ENCODE results near the gene RPP14.

RPP14 gene

DNA sequence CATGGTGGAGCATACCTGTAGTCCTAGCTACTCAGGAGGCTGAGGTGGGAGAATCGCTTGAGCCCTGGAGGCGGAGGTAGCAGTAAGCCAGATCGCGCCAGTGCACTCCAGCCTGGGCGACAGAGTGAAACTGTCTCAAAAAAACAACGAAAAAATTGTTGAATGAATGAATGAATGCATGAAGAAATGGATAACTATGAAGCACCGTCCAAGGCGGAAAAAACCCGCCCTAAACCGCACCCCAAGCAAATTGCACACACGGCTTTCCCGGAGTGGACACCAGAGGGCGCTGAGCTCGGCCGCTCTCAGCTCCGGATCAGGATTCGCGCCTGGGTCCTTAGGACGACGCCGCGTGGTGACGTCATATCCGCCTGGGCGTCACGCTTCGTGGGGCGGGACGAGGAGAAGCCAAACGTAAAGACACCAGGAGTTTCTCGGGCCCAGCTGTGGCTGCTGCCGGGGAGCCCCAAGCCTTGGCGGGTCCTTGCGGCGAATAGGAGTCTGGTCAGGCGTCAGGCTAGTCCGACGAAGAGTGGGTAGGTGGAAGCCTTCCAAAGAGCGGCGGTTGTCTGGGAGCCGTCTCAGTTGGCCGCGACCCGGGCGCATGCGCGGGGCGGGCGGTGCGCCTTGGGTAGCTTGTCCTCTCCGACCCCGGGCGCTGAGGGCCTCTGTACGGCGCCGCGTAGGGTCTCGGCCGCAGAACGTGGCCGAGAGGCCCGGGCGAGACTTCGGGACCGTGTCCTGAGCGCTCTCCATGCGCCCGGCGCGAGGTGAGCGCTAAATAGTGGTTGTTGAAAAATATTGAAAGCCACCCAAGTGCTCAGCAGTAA, at the start of gene RPP14, which contains the start of gene HTD2 (continued):
- TF ChIP-seq, protein P1, sequence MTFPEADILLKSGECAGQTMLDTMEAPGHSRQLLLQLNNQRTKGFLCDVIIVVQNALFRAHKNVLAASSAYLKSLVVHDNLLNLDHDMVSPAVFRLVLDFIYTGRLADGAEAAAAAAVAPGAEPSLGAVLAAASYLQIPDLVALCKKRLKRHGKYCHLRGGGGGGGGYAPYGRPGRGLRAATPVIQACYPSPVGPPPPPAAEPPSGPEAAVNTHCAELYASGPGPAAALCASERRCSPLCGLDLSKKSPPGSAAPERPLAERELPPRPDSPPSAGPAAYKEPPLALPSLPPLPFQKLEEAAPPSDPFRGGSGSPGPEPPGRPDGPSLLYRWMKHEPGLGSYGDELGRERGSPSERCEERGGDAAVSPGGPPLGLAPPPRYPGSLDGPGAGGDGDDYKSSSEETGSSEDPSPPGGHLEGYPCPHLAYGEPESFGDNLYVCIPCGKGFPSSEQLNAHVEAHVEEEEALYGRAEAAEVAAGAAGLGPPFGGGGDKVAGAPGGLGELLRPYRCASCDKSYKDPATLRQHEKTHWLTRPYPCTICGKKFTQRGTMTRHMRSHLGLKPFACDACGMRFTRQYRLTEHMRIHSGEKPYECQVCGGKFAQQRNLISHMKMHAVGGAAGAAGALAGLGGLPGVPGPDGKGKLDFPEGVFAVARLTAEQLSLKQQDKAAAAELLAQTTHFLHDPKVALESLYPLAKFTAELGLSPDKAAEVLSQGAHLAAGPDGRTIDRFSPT (tag by site-specific recombination; IDR thresholded peaks at IDR 0.05), result no peak
- TF ChIP-seq KLF10 (tag by site-specific recombination; IDR thresholded peaks at IDR 0.05) (no peak), ZNF302 (tag by site-specific recombination; IDR thresholded peaks at IDR 0.05; ENCODE audit: low read depth) (no peak), ZNF169 (tag by site-specific recombination; IDR thresholded peaks at IDR 0.05) (no peak), ZNF391 (tag by site-specific recombination; IDR thresholded peaks at IDR 0.05; ENCODE audit: borderline replicate concordance, low read depth) (no peak; the same call in 1 of the 2 replicates), KLF1 (tag by site-specific recombination; IDR thresholded peaks at IDR 0.05) (peak; percentile 52; the same call in 1 of the 2 replicates), KLF7 (tag by site-specific recombination; IDR thresholded peaks at IDR 0.05; ENCODE audit: borderline replicate concordance) (0 out of 2 replicates have a peak, but pooled peaks have one; percentile 61), ZNF514 (tag by site-specific recombination; IDR thresholded peaks at IDR 0.05) (no peak), ZNF660 (tag by site-specific recombination; IDR thresholded peaks at IDR 0.05) (peak; percentile 90; the same call in 1 of the 2 replicates), ZNF654 (tag by site-specific recombination; IDR thresholded peaks at IDR 0.05; ENCODE audit: low read depth) (peak; percentile 40; the same call in 1 of the 2 replicates), ZNF544 (tag by site-specific recombination; IDR thresholded peaks at IDR 0.05) (no peak), ZNF623 (tag by site-specific recombination; IDR thresholded peaks at IDR 0.05) (no peak), ZNF10 (tag by site-specific recombination; IDR thresholded peaks at IDR 0.05) (peak; percentile 61; the same call in 1 of the 2 replicates), ZNF600 (tag by site-specific recombination; IDR thresholded peaks at IDR 0.05) (peak; percentile 72), ZNF132 (tag by site-specific recombination; IDR thresholded peaks at IDR 0.05; ENCODE audit: borderline replicate concordance) (no peak), ZNF221 (tag by site-specific recombination; IDR thresholded peaks at IDR 0.05; ENCODE audit: borderline replicate concordance) (no peak), ZNF571 (tag by site-specific recombination; IDR thresholded peaks at IDR 0.05) (no peak), ZNF549 (tag by site-specific recombination; IDR thresholded peaks at IDR 0.05) (no peak), ZFP69B (tag by site-specific recombination; IDR thresholded peaks at IDR 0.05) (peak; percentile 41; the same call in 1 of the 2 replicates), BCL11B (tag by site-specific recombination; IDR thresholded peaks at IDR 0.05; ENCODE audit: low read depth) (no peak), ZNF16 (tag by site-specific recombination; IDR thresholded peaks at IDR 0.05; ENCODE audit: low read depth) (no peak), ZNF174 (tag by site-specific recombination; IDR thresholded peaks at IDR 0.05) (no peak)
- TF ChIP-seq, protein P2, sequence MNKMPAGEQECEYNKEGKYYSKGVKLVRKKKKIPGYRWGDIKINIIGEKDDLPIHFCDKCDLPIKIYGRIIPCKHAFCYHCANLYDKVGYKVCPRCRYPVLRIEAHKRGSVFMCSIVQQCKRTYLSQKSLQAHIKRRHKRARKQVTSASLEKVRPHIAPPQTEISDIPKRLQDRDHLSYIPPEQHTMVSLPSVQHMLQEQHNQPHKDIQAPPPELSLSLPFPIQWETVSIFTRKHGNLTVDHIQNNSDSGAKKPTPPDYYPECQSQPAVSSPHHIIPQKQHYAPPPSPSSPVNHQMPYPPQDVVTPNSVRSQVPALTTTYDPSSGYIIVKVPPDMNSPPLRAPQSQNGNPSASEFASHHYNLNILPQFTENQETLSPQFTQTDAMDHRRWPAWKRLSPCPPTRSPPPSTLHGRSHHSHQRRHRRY (tag by site-specific recombination; IDR thresholded peaks at IDR 0.05), result no peak
- TF ChIP-seq, protein P3, sequence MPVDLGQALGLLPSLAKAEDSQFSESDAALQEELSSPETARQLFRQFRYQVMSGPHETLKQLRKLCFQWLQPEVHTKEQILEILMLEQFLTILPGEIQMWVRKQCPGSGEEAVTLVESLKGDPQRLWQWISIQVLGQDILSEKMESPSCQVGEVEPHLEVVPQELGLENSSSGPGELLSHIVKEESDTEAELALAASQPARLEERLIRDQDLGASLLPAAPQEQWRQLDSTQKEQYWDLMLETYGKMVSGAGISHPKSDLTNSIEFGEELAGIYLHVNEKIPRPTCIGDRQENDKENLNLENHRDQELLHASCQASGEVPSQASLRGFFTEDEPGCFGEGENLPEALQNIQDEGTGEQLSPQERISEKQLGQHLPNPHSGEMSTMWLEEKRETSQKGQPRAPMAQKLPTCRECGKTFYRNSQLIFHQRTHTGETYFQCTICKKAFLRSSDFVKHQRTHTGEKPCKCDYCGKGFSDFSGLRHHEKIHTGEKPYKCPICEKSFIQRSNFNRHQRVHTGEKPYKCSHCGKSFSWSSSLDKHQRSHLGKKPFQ (tag by site-specific recombination; IDR thresholded peaks at IDR 0.05), result no peak
- TF ChIP-seq, protein P4, sequence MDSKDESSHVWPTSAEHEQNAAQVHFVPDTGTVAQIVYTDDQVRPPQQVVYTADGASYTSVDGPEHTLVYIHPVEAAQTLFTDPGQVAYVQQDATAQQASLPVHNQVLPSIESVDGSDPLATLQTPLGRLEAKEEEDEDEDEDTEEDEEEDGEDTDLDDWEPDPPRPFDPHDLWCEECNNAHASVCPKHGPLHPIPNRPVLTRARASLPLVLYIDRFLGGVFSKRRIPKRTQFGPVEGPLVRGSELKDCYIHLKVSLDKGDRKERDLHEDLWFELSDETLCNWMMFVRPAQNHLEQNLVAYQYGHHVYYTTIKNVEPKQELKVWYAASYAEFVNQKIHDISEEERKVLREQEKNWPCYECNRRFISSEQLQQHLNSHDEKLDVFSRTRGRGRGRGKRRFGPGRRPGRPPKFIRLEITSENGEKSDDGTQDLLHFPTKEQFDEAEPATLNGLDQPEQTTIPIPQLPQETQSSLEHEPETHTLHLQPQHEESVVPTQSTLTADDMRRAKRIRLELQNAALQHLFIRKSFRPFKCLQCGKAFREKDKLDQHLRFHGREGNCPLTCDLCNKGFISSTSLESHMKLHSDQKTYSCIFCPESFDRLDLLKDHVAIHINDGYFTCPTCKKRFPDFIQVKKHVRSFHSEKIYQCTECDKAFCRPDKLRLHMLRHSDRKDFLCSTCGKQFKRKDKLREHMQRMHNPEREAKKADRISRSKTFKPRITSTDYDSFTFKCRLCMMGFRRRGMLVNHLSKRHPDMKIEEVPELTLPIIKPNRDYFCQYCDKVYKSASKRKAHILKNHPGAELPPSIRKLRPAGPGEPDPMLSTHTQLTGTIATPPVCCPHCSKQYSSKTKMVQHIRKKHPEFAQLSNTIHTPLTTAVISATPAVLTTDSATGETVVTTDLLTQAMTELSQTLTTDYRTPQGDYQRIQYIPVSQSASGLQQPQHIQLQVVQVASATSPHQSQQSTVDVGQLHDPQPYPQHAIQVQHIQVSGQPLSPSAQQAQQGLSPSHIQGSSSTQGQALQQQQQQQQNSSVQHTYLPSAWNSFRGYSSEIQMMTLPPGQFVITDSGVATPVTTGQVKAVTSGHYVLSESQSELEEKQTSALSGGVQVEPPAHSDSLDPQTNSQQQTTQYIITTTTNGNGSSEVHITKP (tag by site-specific recombination; IDR thresholded peaks at IDR 0.05), result peak; percentile 76; the same call in 1 of the 2 replicates
- TF ChIP-seq, protein P5, sequence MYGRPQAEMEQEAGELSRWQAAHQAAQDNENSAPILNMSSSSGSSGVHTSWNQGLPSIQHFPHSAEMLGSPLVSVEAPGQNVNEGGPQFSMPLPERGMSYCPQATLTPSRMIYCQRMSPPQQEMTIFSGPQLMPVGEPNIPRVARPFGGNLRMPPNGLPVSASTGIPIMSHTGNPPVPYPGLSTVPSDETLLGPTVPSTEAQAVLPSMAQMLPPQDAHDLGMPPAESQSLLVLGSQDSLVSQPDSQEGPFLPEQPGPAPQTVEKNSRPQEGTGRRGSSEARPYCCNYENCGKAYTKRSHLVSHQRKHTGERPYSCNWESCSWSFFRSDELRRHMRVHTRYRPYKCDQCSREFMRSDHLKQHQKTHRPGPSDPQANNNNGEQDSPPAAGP (tag by site-specific recombination; IDR thresholded peaks at IDR 0.05), result peak; percentile 84
- TF ChIP-seq, protein P6, sequence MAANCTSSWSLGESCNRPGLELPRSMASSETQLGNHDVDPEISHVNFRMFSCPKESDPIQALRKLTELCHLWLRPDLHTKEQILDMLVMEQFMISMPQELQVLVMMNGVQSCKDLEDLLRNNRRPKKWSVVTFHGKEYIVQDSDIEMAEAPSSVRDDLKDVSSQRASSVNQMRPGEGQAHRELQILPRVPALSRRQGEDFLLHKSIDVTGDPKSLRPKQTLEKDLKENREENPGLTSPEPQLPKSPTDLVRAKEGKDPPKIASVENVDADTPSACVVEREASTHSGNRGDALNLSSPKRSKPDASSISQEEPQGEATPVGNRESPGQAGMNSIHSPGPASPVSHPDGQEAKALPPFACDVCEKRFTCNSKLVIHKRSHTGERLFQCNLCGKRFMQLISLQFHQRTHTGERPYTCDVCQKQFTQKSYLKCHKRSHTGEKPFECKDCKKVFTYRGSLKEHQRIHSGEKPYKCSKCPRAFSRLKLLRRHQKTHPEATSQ (tag by site-specific recombination; IDR thresholded peaks at IDR 0.05), result no peak; the same call in 1 of the 2 replicates

Data from HEK293 (cell line).